Measurements from ENCODE around the gene NUP210.

GRCh38 chr3:13358051-13358450 is 62.1 kb downstream of the NUP210 start:
- TF ChIP-seq GATA2 (IDR thresholded peaks at IDR 0.05; ENCODE audit: low read depth, low read length), result no peak
- no peak for TF ChIP-seq GATA3 (IDR thresholded peaks at IDR 0.05; ENCODE audit: low read depth, low read length)
